HK-2 (cell line): ENCODE measurements around the gene LYRM7.
A peak's percentile ranks its signal among the peaks of the same experiment; 100 is the strongest.
"Not testable (repeated sequence)": the region's sequence is repeated elsewhere in the genome, so short reads cannot be mapped to it uniquely, and the experiment has no call there.

Source experiments
- DNase-seq: peaks from one replicate; pipeline ENCODE4 v3.0.0-alpha.2; 2018; ENCODE audit not compliant: unreplicated experiment

Gene LYRM7

GRCh38 chr5:131170540-131171275, at the start of gene LYRM7:
Gene LYRM7, plus strand, starts transcription at chr5:131170944. Its CDS starts 77 bp downstream, at chr5:131171021.
- DNase-seq, result peak; percentile 91

- not testable (repeated sequence) for DNase-seq
Observed at GRCh38 chr5:131127244-131127643, 43.5 kb upstream of the LYRM7 start.

- DNase-seq, result no peak
Observed at GRCh38 chr5:131129306-131129705, 41.4 kb upstream of the LYRM7 start.

- not testable (repeated sequence) for DNase-seq
Observed at GRCh38 chr5:131133091-131133490, 37.7 kb upstream of the LYRM7 start.

GRCh38 chr5:131138406-131138805, 32.3 kb upstream of the LYRM7 start:
- not testable (repeated sequence) for DNase-seq

GRCh38 chr5:131139321-131139720, 31.4 kb upstream of the LYRM7 start:
- DNase-seq, result no peak

GRCh38 chr5:131142970-131143617, 27.6 kb upstream of the LYRM7 start:
- DNase-seq, result no peak

- DNase-seq, result no peak
Observed at GRCh38 chr5:131147258-131147657, 23.5 kb upstream of the LYRM7 start.

GRCh38 chr5:131148835-131149234, 21.9 kb upstream of the LYRM7 start:
- no peak for DNase-seq

- DNase-seq, result no peak
Observed at GRCh38 chr5:131150408-131150807, 20.3 kb upstream of the LYRM7 start.

GRCh38 chr5:131151216-131151615, 19.5 kb upstream of the LYRM7 start:
- no peak for DNase-seq

- no peak for DNase-seq
Observed at GRCh38 chr5:131156385-131156784, 14.4 kb upstream of the LYRM7 start.

GRCh38 chr5:131156957-131157356, 13.8 kb upstream of the LYRM7 start:
- DNase-seq, result no peak

GRCh38 chr5:131160134-131160533, 10.6 kb upstream of the LYRM7 start:
- no peak for DNase-seq

- DNase-seq, result no peak
Observed at GRCh38 chr5:131163276-131164119, 7.2 kb upstream of the LYRM7 start.

- DNase-seq, result peak; percentile 73
Observed at GRCh38 chr5:131164191-131165118, 6.3 kb upstream of the LYRM7 start.

- DNase-seq, result peak; percentile 89
Observed at GRCh38 chr5:131165119-131165727, 5.5 kb upstream of the LYRM7 start, which contains the start of gene HINT1. Gene HINT1, minus strand, starts transcription at chr5:131165256. Its CDS starts 51 bp downstream, at chr5:131165205.

- no peak for DNase-seq
Observed at GRCh38 chr5:131167615-131168014, 3.1 kb upstream of the LYRM7 start.

- DNase-seq, result no peak
Observed at GRCh38 chr5:131169810-131170539, 769 bp upstream of the LYRM7 start.

GRCh38 chr5:131171276-131171810, 599 bp downstream of the LYRM7 start:
- no peak for DNase-seq
